Measurements from ENCODE around the gene MIB1.
"Not testable (repeated sequence)": the region's sequence is repeated elsewhere in the genome, so short reads cannot be mapped to it uniquely, and the experiment has no call there.

MIB1 gene

GRCh38 chr18:21704603-21705364 lies 35.8 kb upstream of the MIB1 start, which contains the start of gene ABHD3:
TSS of gene ABHD3 (minus strand) at chr18:21704774. CDS start at chr18:21704665, 109 bp downstream.
- H3K4me3 ChIP-seq (ENCODE audit: low read depth, low read length), result peak within 1 kb of the TSS; percentile 81
- TF ChIP-seq CTCF (IDR thresholded peaks at IDR 0.05; ENCODE audit: low read depth, low read length), result peak; percentile 26
- DNase-seq (ENCODE audit: low read depth, low spot score), result peak; percentile 92
- in situ Hi-C loops (cut with HindIII; ENCODE audit: low sequenced_read_pairs), result no loop called here

- DNase-seq (ENCODE audit: low read depth, low spot score), result no peak
- no peak overlapping the region for H3K4me3 ChIP-seq (ENCODE audit: low read depth, low read length)
- TF ChIP-seq CTCF (IDR thresholded peaks at IDR 0.05; ENCODE audit: low read depth, low read length), result no peak
- in situ Hi-C loops (cut with HindIII; ENCODE audit: low sequenced_read_pairs), result no loop called here
Observed at GRCh38 chr18:21706386-21706865, 34.2 kb upstream of the MIB1 start.

- DNase-seq (ENCODE audit: low read depth, low spot score); in situ Hi-C loops (cut with HindIII; ENCODE audit: low sequenced_read_pairs): not testable (repeated sequence)
Observed at GRCh38 chr18:21707130-21707529, 33.5 kb upstream of the MIB1 start.

GRCh38 chr18:21714474-21714873 lies 26.1 kb upstream of the MIB1 start:
- in situ Hi-C loops (cut with HindIII; ENCODE audit: low sequenced_read_pairs), result no loop called here
- no peak for TF ChIP-seq CTCF (IDR thresholded peaks at IDR 0.05; ENCODE audit: low read depth, low read length)
- H3K4me3 ChIP-seq (ENCODE audit: low read depth, low read length), result no peak overlapping the region
- no peak for DNase-seq (ENCODE audit: low read depth, low spot score)

More at GRCh38 chr18:21707130-21707529, 33.5 kb upstream of the MIB1 start:
- H3K4me3 ChIP-seq (ENCODE audit: low read depth, low read length), result not testable (repeated sequence)

GRCh38 chr18:21722687-21723086 lies 17.9 kb upstream of the MIB1 start:
- H3K4me3 ChIP-seq (ENCODE audit: low read depth, low read length), result no peak overlapping the region
- DNase-seq (ENCODE audit: low read depth, low spot score), result no peak
- TF ChIP-seq CTCF (IDR thresholded peaks at IDR 0.05; ENCODE audit: low read depth, low read length), result no peak
- in situ Hi-C loops (cut with HindIII; ENCODE audit: low sequenced_read_pairs), result no loop called here

- DNase-seq (ENCODE audit: low read depth, low spot score), result no peak
- in situ Hi-C loops (cut with HindIII; ENCODE audit: low sequenced_read_pairs), result no loop called here
- no peak for TF ChIP-seq CTCF (IDR thresholded peaks at IDR 0.05; ENCODE audit: low read depth, low read length)
- H3K4me3 ChIP-seq (ENCODE audit: low read depth, low read length), result no peak overlapping the region
Observed at GRCh38 chr18:21725201-21725600, 15.4 kb upstream of the MIB1 start.

GRCh38 chr18:21727702-21728101 lies 12.9 kb upstream of the MIB1 start:
- DNase-seq (ENCODE audit: low read depth, low spot score), result no peak
- in situ Hi-C loops (cut with HindIII; ENCODE audit: low sequenced_read_pairs), result no loop called here
- no peak overlapping the region for H3K4me3 ChIP-seq (ENCODE audit: low read depth, low read length)
- TF ChIP-seq CTCF (IDR thresholded peaks at IDR 0.05; ENCODE audit: low read depth, low read length), result no peak

Measured in astrocyte of the spinal cord (primary cell).